ENCODE data around the gene SLC37A1. TPM values are rescaled to one million over a fixed set of nuclear protein-coding genes. Genes with fewer than 3 reads are reported as not detected.

SLC37A1 gene
- total RNA-seq, 1 donor from 2014 or later: 13.5 TPM

DNA sequence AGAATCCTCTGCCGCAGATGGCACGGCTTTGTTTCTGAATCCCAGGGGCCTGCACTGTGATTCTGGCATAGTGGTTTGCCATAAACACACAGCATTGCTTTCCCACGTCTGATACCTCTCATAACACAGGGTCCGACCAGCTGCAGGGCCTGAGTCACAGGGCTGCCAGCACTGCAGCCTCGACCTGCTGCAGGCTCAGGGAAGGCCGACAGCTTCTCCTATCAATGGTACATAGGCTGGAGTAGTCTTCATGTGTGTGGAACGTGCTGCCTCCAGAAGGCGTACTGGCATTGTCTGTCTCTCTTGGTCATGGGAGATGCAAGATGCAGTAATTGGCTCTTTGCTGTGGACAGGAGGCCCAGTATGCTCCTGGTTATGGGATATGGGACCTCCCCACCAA, 86.3 kb downstream of the SLC37A1 start:
- TF ChIP-seq, protein P1, sequence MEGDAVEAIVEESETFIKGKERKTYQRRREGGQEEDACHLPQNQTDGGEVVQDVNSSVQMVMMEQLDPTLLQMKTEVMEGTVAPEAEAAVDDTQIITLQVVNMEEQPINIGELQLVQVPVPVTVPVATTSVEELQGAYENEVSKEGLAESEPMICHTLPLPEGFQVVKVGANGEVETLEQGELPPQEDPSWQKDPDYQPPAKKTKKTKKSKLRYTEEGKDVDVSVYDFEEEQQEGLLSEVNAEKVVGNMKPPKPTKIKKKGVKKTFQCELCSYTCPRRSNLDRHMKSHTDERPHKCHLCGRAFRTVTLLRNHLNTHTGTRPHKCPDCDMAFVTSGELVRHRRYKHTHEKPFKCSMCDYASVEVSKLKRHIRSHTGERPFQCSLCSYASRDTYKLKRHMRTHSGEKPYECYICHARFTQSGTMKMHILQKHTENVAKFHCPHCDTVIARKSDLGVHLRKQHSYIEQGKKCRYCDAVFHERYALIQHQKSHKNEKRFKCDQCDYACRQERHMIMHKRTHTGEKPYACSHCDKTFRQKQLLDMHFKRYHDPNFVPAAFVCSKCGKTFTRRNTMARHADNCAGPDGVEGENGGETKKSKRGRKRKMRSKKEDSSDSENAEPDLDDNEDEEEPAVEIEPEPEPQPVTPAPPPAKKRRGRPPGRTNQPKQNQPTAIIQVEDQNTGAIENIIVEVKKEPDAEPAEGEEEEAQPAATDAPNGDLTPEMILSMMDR (IDR thresholded peaks at IDR 0.05): no peak
- peaks cover 29% of the 10 kb centered on the region for H3K27me3 Mint-ChIP-seq (ENCODE audit: unreplicated experiment)
- no peak for DNase-seq (ENCODE audit: extremely low spot score, unreplicated experiment)
- no peak overlapping the region for H3K4me3 Mint-ChIP-seq (ENCODE audit: unreplicated experiment)
- no peaks in the 10 kb centered on the region for H3K4me1 Mint-ChIP-seq (ENCODE audit: unreplicated experiment)
- H3K27ac Mint-ChIP-seq (ENCODE audit: unreplicated experiment): no peak overlapping the region
- H3K36me3 Mint-ChIP-seq (ENCODE audit: unreplicated experiment): peaks cover 2% of the 10 kb centered on the region
- peaks cover 9% of the 10 kb centered on the region for H3K9me3 Mint-ChIP-seq (ENCODE audit: unreplicated experiment)

DNA sequence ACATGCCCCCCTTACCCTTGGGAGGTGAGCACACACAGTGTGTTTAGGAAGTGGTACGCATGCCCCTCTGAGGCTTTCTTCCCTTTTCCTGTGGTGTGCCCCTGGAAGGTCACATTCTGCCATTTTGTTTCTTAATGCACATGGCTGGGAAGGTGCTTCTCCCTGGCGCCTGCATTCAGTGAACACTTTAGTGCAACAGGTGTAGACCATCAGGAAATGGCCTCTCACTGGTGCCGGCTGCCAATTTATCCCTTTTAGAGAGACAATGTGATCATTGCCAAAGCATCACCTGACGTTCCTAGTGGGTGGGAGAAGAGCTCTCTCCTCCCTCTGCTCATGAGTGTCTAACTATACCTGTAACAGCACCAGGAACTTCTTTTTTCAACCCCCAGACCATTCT, 88.0 kb downstream of the SLC37A1 start:
- Mint-ChIP-seq H3K4me3 (ENCODE audit: unreplicated experiment) (no peak overlapping the region), H3K27me3 (ENCODE audit: unreplicated experiment) (peaks cover 34% of the 10 kb centered on the region), H3K4me1 (ENCODE audit: unreplicated experiment) (no peaks in the 10 kb centered on the region), H3K36me3 (ENCODE audit: unreplicated experiment) (peaks cover 2% of the 10 kb centered on the region), H3K27ac (ENCODE audit: unreplicated experiment) (no peak overlapping the region), H3K9me3 (ENCODE audit: unreplicated experiment) (peaks cover 9% of the 10 kb centered on the region)
- TF ChIP-seq, protein P1 (IDR thresholded peaks at IDR 0.05): no peak
- no peak for DNase-seq (ENCODE audit: extremely low spot score, unreplicated experiment)

DNA sequence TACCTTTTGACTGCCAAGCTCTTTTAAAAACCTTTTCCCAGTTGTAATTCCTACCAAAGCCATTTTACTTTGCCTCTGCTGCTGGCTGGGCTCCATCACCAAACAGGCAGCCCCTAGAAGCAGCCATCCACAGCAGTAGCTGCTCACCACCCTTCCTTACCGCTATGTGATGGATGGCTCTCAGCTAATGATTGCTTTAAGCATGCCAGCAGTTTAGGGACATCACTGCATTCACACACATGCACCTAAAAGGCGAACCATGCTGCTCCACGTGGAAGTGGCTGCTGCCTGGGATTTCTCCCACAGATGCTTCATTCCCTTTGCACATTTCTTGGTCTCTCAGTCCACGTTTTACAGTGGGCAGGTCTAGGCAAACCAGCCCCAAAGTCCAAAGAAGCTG, 93.5 kb downstream of the SLC37A1 start:
- TF ChIP-seq, protein P1 (IDR thresholded peaks at IDR 0.05): no peak
- Mint-ChIP-seq H3K27ac (ENCODE audit: unreplicated experiment) (no peak overlapping the region), H3K4me1 (ENCODE audit: unreplicated experiment) (no peaks in the 10 kb centered on the region), H3K36me3 (ENCODE audit: unreplicated experiment) (peaks cover 2% of the 10 kb centered on the region), H3K4me3 (ENCODE audit: unreplicated experiment) (no peak overlapping the region), H3K27me3 (ENCODE audit: unreplicated experiment) (peaks cover 39% of the 10 kb centered on the region), H3K9me3 (ENCODE audit: unreplicated experiment) (no peaks in the 10 kb centered on the region)
- DNase-seq (ENCODE audit: extremely low spot score, unreplicated experiment): no peak

DNA sequence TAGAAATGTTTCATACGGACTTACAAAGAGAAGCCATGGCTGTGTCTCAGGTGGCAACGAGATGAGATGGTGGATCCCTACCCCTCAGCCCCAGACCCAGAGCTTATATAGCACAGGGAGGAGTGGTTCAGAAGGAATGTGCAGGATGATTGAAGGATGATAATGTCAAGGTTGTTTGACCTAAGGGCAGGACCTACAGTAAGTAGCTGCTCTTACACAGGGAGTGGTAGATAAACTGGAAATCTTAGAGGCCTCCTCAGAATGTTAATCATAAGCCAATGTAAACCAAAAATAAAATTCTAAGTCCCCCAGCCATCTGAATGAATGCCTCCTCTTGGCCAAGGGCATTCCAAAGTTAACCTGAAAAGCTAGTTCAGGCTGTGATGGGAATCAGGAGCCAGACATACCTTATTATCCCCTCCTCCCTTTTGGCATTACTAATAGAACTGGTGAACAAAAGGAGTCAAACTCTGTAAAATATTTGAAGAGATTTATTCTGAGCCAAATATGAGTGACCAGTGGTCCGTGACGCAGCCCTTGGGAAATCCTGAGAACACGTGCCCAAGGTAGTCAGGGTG, 94.0 kb downstream of the SLC37A1 start:
- no peaks in the 10 kb centered on the region for H3K9me3 Mint-ChIP-seq (ENCODE audit: unreplicated experiment)
- H3K4me3 Mint-ChIP-seq (ENCODE audit: unreplicated experiment): no peak overlapping the region
- TF ChIP-seq, protein P1 (IDR thresholded peaks at IDR 0.05): no peak
- H3K27me3 Mint-ChIP-seq (ENCODE audit: unreplicated experiment): peaks cover 38% of the 10 kb centered on the region
- DNase-seq (ENCODE audit: extremely low spot score, unreplicated experiment): no peak
- no peak overlapping the region for H3K27ac Mint-ChIP-seq (ENCODE audit: unreplicated experiment)
- peaks cover 6% of the 10 kb centered on the region for H3K36me3 Mint-ChIP-seq (ENCODE audit: unreplicated experiment)
- H3K4me1 Mint-ChIP-seq (ENCODE audit: unreplicated experiment): no peaks in the 10 kb centered on the region

DNA sequence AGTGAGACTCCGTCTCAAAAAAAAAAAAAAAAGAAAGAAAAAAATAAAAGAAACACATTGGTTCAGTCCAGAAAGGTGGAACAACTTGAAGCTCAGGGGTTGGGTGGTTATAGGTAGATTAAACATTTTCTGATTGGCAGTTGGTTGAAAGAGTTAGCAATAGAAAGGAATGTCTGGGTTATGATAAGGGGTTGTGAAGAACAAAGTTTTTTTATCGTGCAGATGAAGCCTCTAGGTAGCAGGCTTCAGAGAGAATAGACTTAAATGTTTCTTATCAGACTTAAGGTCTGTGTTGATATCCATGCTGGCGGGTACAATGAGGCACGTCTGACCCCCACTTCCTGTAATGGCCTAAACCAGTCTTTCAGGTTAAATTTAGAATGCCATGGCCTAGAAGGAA, 94.8 kb downstream of the SLC37A1 start:
- Mint-ChIP-seq H3K36me3 (ENCODE audit: unreplicated experiment) (peaks cover 6% of the 10 kb centered on the region), H3K9me3 (ENCODE audit: unreplicated experiment) (no peaks in the 10 kb centered on the region)

More for the DNA sequence above, 94.8 kb downstream of the SLC37A1 start:
- DNase-seq (ENCODE audit: extremely low spot score, unreplicated experiment): no peak
- Mint-ChIP-seq H3K4me1 (ENCODE audit: unreplicated experiment) (no peaks in the 10 kb centered on the region), H3K27me3 (ENCODE audit: unreplicated experiment) (peaks cover 37% of the 10 kb centered on the region), H3K4me3 (ENCODE audit: unreplicated experiment) (no peak overlapping the region), H3K27ac (ENCODE audit: unreplicated experiment) (no peak overlapping the region)
- TF ChIP-seq, protein P1 (IDR thresholded peaks at IDR 0.05): no peak

Measured in osteocyte (in vitro differentiated cells).